Stimulated activated CD4-positive, alpha-beta T cell treated with anti-CD3 and anti-CD28 coated beads, Interleukin-2, amount 100 ng/mL, for 4 hours (primary cell): ENCODE results near the gene ADARB2.
"Not testable (repeated sequence)": the region's sequence is repeated elsewhere in the genome, so short reads cannot be mapped to it uniquely, and the experiment has no call there.

Experiments
- DNase-seq: peaks from one replicate; pipeline ENCODE4 v3.0.0-alpha.2; 2020; ENCODE audit warnings: low read depth

ADARB2 gene

DNA sequence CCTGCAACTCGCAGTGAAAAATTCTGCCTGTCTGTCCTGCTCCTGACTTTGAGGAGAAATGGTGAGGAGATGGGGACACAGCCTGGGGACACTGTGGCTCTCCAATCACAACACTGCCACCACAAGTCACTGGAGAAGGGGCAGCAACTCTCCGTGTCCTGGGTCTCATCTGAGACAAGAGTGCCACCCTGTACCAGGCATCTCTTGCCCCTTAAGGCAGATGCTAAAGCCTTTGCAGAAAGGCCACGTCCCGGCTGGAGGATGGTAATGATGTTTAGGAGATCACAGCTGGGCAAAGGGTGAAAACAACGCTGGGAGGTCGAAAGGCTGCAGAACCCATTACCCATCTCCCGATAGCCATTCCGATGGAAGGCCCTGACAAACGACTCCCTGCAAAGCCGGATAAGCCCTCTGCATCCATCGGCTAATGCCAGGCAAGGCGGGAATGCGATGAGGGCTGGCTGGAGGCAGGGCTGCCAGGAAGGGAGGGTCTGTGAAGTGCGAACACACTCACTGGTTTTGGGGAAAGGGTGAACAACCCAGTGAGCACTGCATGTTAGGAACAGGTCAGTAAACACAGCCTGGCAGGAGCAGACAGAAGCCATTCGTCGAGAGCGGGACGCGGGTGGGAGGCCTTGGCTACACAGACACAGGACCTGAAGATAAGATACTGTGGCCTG is 190.8 kb downstream of the ADARB2 start:
- DNase-seq: no peak

DNA sequence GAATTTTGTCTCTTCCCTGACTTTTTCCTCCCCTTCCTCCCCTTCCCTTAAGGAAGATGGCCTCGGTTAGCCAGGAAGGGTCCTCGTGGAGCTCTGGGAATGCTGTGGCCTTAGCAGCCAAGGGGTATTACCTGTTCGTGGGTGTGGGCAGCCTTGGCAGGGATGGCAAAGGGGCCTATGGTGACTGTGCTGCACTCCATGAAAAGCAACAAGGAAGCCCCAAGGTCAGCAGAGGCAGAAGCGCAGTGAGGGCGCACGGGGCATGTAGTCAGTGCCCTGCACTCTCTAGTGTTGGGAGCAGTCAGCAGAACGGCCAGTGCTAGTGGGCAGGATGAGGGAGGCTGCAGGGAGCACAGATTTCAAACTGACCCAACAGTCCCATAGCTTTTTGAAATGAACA is 191.8 kb downstream of the ADARB2 start:
- no peak for DNase-seq

DNA sequence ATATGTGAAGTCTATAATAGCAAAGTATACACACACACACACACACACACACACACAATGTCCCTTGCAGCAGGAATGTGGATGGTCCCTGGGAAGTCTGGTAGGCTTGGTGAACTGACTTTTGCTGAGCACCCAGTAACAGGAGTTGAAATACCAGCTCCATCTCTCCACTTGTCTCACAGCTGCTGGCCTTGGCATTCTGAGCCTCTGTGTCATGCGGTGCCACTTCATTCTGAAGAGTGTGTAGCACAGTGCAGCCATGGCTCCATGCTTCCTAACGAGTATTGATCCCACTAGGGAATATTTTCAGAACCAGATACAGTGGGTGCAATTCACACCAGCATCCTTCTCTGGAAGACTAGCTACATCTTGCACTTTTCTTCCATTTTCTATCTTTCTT is 192.4 kb downstream of the ADARB2 start:
- no peak for DNase-seq

DNA sequence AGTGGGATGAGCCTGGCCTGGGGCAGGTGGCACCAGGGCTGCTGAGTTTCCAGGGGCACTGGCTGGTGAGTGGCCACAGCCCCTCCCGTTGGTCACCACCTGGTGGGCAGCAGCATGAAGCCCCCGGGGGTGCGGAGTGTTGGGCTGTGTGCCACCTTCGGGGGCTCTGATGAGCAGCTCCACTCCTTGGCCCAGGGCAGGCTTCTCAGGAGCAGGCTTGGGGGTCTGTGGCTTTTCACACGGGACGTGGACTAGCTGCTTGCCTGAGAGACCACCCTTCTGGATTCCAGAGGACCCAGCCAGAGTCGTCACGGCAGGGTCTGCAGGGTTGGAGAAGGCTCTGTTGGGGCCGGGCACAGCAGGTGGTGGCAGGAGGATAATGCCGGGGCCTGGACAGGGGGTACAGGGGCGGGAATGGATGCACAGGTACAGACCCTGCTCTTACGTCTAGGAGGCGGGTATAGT is 193.1 kb downstream of the ADARB2 start:
- DNase-seq: no peak

DNA sequence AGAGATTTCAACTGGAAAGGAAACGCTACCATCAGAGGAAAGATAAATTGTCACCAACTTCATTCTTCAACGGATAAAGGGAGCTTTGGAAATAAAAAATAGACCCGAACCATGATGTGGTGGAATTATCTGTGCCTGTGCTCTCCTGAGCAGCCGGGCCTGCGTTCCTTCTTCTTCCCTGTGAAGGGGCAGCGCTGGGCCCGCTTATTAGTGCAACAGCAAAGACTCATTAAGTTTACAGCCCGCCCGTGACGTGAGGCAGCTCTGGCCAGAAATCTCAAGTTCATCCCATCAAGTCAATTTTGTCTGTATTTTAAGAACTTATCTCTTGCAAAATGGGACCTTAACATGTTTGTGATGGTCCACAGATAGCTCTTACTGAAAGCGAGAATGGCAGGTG is 193.7 kb downstream of the ADARB2 start:
- DNase-seq: no peak

DNA sequence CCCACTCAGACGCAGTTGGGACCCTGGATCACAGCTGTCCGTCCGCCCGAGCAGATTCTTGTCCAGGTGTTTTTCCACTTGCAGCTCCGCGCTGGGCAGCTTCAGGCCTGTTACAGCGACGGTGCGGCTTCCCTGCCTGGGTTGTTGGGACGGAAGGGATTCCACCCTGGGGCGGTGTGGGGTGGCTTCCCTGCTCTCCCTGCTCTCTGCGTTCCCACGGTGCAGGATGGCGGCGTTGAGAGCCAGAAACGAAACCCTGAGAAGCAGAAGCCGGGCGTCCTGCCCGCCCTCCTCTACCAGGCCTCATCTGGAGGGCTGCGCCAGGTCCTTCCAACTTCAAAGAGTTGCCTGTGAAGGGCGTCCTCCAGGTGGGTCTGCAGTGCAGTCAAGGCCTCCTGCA is 194.4 kb downstream of the ADARB2 start:
- DNase-seq: no peak

DNA sequence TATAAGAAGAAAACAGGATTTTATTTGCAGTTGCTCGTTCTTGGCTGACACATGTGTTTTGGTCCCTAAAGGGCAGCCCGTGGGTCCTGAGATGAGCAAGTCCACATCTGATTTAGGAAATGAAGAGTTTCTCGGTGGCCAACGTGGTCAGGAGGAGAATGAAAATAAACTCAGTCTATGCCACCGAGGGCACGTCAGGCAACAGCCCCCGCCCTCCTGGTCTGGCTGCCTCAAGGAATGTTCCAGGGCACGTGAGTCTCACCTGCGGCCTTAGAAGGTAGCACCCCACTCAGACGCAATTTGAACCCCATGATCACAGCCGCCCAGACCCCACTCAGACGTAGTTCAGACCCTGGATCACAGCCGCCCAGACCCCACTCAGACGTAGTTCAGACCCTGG is 197.2 kb downstream of the ADARB2 start:
- DNase-seq: no peak

DNA sequence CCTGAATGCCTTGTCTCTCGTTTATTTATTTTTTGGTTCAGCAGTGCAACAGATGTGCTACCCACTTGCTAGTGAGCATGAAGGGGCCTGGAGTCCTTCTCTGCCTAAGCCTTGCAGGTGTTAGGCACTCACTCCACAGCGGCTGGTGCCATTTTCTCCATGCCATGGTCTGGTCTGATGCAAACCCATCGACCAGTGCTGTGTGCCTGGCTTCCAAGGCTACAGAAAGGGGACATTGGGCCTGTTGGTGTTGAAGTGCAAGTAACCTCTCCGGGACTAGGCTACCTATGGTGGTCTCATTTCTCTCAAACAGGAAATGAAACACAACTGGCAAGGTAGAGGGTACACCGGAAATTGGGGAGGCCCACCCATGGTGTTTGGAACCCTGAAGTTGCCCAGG is 198.1 kb downstream of the ADARB2 start:
- DNase-seq: no peak

DNA sequence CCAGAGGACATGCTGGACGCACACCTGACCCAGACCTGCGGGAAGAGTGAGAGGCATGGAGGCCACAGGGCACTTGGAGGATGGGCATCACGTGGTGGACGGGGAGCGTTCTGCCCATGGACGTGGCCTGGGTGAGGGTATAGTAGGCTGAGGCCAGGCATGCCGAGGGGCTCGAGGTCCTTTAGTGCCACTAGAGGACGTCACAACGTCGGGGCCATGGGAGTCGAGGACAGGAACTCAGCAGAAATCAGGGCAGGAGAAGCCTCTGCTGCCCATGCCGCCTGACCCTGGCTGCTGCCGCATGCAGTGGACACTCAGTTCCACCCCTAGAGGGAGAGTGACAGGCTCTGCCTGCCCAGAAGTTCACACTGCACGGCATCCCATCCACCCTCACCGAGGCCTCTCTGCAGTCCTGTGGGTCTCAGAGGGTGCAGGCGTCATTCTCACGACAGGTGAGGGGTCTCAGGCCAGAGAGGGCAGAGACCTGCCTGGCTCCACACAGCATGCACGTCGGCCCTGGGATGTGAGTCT is 198.7 kb downstream of the ADARB2 start:
- no peak for DNase-seq

DNA sequence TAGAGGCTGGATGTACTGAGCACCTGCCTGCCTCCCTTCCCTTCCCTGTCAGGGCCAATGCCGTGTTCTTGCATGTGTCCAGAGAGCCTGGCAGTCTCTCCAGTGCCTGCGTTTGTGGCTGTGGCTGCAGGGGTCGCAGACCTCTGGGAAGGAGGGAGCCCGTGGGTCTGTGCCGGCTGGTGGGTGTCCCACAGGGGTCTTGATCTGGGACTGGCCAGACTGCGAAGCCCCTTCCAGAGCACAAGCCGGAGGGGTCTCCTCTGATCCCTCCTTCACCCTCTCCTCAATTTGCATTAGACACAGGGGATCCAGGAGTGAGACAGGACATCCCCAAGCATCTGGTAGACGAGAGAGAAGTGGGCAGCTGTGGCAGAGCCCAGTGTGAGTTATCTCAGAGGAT is 199.2 kb downstream of the ADARB2 start:
- no peak for DNase-seq

DNA sequence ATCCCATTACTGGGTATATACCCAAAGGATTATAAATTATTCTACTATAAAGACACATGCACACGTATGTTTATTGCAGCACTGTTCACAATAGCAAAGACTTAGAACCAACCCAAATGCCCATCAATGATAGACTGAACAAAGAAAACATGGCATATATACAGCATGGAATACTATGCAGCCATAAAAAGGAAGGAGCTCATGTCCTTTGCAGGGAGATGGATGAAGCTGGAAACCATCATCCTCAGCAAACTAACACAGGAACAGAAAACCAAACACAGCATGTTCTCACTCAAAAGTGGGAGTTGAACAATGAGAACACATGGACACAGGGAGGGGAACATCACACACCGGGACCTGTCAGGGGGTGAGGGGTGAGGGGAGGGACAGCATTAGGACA is 199.9 kb downstream of the ADARB2 start:
- not testable (repeated sequence) for DNase-seq

DNA sequence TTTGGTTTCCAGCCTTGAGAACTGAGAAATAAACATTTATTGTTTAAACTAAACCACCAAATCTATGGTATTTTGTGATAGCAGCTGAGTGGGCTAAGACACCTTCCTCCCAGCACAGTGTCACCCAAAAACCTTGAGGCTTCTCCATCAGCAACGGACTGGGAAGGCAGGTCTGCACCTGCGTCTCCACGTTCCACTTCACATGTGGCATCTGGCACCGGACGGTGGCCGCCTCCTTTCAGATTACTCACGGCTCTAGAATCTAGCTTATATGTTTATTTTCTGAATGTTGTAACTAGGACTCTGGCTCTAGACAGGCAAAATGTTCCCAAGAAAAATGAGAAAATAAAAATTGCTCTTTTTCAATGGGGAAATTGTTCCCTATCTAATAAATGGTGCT is 201.0 kb downstream of the ADARB2 start:
- no peak for DNase-seq

DNA sequence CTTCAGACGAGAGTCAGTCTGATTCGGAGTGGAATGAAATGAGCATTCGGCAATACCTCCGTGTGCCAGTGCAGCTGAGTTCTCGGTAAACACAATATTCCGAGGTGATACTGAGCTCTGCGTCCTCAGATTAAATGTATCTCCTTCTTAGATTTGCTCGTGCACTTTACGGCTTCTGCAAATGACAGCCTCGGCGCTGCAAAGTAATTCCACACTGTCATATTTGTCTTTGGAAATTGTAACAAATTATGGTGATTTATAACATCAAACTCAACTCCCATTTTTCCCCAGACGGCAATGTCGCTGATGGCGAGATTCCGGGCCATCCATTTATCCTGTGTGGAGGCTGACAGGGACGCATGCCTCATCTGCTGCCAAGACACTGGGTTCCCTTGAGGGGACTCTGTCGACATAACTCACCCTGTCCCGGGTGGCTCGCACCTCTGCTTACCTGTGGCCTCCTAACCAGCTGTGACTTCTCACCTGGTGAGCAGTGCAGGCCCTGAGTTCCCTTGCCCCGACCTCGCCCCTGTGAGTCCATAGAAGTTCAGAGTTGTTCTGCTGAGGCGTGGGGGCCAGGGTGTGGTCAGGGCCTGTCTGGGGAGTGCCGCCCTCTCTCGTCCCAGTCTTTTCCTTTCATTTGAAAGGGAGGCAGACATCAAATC is 201.9 kb downstream of the ADARB2 start:
- no peak for DNase-seq

DNA sequence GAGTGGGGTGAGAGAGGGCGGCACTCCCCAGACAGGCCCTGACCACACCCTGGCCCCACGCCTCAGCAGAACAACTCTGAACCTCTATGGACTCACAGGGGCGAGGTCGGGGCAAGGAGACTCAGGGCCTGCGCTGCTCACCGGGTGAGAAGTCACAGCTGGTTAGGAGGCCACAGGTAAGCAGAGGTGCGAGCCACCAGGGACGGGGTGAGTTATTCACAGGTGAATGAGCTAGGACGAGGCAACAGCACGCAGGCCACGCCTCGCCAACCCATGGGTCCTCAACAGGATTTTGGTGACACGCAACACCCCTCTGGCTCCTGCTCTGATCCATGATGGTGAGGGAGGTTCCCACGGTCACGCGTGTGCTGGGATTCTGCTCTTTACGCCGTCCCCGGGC is 202.5 kb downstream of the ADARB2 start:
- no peak for DNase-seq

DNA sequence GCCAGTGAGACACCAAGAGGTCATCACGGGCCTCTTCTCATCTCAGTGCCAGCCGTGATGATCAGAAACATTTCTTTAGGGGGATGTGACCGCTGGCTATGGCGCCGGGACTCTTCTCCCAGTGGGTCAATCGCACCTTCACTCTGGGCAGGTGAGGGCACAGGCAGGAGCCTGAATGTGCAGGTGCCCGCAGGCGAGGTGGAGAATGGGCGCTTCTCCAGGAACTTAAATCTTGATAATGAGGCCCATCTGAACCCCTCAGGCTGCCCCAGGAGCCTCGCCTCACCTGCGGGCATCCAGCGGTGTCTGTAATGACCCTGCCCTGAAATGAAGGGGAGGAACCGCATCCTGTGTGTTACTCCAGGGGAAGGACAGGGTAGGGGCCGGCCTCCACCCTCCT is 204.7 kb downstream of the ADARB2 start:
- no peak for DNase-seq

DNA sequence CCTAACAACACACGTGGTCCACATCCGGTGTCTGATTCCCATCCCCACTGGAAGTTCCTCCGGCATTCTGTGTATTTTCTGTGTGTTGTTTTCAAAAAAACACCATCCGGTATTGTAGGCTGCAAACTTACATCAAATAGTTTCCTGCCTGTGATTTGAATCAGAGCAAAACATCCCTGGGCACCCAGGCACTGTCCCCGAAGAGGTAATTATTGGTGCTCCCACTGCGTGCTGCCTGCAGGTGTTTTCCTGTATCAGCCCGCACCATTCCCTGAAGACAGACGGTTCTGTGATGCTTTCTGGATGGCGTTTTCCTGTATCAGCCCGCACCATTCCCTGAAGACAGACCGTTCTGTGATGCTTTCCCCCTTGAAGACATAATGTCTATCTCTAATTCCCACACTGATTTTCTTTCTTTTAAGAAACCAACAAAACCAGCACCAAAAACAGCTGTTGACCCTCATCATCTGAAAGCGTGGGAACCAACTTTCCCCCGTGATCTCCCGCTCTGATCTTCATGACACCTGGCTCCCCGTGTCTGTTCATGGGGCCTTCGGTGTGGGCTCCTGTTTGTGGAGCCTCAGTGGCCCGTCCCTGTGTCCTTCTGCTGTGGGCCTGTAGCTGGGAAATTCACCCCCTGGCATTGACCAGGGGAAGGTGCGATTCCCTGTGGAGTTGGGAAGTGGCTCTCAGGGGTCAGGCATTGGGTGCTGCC is 205.3 kb downstream of the ADARB2 start:
- DNase-seq: no peak

DNA sequence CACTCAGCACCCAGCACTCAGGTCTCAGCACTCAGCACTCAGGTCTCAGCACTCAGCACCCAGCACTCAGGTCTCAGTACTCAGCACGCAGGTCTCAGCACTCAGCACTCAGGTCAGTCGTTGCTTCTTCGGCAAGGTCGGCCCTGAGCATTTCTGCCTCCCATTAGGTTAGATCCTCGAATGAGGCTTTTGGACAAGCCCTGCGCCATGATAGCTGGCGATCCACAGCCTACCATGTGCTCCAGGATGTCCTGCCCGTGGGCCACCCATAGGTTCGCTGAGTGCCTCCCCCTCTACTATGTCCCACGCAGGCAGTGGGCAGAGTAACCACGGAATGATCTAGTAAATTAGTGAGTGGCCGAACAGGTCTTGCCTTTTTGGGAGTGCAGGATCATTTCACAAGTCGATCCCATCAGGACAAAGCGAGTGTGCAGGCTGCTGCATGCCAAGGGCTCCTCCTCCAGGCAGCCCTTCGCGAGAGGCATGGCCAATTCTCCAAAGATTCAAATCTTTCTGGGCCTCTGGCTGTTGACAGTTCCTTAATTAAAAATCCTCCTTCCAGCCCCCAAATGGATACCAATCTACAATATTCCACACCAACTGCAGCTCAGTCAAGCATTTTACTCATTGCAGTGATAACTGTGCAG is 206.3 kb downstream of the ADARB2 start:
- DNase-seq: no peak

DNA sequence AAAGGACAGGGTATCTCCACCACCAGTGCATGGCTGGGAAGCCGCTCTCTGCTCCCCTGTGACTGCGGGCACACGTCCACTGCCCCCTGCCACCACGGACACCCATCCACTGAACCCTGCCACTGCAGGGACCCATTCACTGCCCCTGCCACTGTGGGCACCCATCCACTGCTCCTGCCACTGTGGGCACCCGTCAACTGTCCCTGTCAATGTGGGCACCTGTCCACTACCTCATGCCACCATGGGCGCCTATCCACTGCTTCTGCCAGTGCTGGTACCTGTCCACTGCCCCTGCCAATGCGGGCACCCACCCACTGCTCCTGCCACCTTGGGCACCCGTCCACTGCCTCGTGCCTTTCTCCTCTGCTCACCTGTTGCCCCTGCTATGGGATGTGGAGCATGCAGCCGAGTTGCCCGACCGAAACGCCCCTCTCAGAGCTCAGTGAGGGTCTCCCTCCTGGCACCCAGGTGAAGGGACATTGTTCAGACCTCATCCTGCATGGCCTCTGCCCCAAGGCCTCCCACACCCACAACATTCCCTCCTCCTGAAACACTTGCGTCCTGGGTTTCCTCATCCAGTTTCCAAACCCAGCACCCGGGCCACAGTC is 207.4 kb downstream of the ADARB2 start:
- no peak for DNase-seq

DNA sequence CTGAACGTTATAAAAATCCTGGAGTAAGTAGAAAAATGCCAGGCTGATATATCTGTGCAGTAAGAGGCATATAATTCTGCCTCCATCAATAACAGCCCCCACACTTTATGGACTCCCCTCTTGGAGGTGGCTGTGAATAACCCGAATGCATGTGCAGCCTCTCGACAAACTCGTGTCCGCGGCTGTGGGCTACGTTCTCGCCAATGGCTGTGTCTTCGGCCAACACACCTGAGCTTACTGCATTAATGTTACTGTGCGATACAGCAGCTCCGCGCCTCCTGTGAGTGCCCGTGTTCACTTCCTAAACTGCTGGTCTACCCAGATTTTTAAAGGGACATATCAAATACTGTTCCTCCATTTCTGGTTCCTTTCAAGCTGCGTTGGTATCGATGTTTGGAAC is 209.4 kb downstream of the ADARB2 start:
- no peak for DNase-seq

DNA sequence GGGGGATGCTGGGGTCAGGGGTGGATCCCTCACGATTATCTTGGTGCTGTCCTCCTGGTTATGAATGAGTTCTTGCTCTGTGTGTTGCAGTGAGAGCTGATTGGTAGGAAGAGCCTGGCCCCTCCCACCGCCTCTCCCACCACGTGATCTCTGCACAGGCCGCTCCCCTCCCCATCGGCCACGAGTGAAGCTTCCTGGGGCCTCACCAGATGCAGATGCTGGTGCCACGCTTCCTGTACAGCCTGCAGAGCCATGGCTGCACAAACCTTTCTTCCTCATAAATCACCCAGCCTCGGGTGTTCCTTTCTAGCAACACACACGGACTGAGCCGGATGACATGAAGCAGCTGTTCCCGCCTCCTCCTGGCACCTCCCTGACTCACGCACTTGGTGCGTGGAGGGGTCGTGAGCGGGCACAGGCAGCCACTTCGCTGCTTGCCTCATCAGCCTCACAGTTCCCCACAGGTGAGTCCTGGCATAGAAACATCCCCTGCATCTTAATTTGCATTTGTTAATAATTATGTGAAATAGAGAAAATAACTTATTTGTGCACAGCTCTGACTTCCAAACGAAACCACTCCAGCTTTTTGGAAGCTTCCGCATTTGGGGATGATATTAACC is 210.8 kb downstream of the ADARB2 start:
- DNase-seq: no peak

DNA sequence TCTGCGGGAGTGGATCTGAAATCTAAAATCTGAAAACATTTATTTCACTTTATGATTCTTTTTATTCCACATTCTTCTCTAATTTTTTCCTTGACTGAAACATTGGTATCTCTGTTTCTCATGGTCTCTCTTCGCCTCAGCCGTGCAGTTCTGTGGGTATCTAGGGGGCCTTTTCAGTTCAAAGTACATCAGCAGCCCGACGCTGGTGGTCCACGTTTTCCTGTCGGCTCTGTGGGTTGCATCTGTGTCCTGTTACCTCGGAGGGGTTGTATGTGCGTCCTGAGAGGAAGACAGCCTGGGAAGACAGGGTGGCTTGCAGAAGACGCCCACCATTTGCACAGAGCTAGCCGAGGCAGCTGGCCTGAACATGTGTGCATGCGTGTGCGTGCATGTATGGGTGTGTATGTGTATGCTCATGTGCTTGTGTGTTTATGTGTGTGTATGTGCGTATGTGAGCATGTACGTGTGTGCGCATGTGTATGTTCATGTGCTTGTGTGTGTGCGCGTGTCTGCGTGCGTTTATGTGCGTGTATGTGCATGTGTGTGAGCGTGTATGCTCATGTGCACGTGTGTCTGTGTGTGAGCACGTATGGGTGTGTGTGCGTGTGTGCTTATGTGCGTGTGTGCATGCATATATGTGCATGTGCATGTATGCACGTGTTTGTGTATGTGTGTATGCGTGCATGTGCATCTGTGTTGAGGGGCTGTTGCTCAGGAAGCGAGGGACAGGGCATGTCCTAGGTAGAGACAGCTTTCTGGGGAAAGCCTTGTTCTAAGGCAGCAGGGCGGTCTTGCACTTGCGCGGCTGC is 211.8 kb downstream of the ADARB2 start:
- DNase-seq: no peak
